Stimulated activated CD4-positive, alpha-beta T cell treated with anti-CD3 and anti-CD28 coated beads, Interleukin-12 subunit alpha, Interleukin-12 subunit beta, amount 100 ng/mL, for 48 hours (primary cell): Measurements from ENCODE around the gene CTNNA3.

Experiments used
- DNase-seq, 3 donors: peaks; one replicate each; pipeline ENCODE4 v3.0.0-alpha.2; 2020; ENCODE audit warnings: low read depth in 2 of 3, low spot score in 1 of 3

CTNNA3 gene

DNA sequence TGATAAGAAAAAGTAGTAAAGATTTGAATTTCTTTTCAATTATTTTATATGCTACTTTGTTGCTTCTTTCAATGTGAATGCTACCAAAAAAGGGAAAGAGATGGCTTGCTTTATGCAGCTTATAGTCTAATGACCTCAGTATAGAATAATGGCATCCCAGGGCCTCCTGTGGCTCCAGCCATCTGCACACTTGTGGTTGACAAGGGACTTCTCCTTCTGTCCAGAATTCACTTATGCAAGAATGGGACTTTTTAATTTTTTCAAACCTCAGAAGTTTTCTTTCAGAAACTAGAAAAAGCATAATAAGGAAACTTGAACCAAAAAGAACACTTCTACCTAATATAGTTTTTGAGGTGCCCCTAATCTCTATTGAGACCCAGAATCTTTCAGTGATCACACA is 310.9 kb downstream of the CTNNA3 start:
- no peak for DNase-seq

DNA sequence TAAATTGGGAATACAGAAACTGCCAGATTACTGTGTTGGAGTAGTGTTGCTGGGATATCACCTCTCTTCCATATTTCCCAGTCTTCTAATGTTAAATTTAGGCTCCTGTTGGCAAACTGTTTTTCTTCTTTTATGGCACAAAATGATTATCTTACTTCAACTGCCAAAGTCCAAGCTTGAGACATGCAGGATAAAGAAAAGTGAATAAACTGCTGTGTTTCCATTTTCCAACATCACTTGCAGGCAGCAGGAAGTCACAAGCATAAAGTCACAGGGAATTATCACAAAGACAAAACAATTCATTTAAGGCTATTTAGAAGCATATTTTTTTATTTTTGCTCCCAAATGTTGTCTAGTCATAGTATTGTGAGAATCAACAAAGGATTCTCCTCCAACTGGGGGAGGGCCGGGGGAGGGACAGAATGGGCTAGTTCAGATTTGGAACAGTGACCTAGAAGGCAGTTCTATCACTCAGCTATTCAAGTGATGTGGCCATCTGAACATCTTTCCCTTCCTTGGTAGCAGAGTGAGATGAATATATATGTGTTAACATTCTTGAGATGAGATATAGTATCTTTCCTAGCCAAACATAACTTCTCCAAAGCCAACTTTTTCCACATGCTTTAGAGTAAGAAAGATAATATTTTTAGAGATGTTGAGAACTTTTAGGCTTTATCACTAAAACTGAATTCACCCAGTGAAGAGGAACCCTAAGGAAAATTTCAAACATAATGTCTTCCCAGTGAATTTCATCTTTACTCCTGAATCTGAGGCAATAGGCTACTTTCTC is 364.7 kb downstream of the CTNNA3 start:
- no peak for DNase-seq

DNA sequence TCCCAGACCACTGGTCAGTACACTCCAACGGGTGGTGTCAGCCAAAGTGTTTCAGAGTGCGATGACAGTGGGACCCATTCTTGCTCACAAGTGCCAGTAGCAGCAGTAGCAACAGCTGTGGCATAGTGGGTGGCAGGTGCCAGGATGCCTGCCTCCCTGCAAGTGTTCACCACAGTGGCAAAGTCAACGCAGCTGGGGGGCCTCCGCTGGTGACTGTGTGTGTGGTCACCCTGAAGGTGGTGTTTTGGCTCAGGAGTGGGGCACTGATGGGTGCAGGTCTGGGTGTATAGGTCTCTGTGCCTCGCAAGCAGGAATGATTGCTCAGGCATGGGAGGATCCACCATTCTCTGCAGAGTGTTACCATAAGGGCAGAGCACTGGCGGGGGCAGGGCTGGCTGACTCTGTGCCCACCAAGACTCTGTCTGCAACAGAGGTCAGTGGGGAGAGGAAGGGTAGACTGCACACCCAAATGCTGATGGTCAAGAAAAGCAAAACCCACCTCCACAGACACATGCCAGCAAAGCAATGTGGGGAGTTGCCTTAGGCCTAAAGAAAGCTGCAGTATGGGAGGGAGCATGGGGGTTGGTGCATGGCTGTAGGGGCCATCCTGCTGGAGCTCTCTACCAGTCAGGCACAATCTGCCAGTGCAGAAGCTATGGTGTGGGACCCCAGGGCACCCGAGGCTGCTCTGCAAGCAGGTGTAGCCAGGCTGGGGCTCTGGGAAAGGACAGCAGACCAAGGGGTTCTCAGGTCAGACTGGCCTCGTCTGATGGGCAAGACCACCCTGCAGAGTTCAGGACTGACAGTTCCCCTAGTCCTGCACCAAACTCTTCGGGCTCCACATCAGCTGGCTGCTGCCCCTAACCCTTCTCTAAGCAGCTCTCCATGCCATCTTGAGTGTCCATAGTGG is 368.1 kb downstream of the CTNNA3 start:
- no peak for DNase-seq

DNA sequence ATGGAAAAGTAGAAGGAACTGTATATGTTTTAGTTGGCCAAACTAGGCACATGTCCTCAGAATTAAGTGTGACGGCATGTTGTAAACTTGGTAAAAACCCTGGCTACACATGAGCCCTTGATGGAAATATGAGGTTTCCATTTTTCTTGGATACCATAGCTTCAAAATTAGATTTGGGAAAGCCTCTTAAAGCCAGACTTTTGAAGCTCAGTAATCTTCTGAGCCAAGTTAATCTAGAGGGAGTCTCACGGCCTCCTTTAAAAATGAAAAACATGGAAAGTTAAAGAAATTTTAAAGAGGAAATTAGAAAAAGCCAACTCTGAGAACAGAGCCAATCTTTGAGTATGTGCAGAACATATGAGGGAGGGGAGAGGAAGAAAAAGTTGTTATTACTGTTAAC is 376.0 kb downstream of the CTNNA3 start:
- no peak for DNase-seq

DNA sequence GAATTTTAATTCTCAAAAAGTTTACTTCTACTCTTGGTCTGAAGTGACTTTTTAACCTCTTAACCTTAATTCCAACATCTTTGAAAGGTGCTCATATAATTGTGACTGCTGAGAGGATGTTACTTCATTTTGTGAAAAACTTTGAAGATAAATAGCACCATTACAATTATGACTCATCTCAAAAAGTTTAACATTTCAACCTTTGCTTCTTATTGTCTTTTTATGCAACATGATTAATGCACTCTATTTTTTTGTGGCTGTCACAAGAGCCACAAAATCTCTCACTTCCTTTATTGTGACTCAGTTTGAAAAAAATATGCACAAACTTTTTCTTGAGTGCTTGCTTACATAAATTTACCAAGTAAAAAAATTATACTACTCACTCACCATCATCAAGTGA is 387.1 kb downstream of the CTNNA3 start:
- no peak for DNase-seq

DNA sequence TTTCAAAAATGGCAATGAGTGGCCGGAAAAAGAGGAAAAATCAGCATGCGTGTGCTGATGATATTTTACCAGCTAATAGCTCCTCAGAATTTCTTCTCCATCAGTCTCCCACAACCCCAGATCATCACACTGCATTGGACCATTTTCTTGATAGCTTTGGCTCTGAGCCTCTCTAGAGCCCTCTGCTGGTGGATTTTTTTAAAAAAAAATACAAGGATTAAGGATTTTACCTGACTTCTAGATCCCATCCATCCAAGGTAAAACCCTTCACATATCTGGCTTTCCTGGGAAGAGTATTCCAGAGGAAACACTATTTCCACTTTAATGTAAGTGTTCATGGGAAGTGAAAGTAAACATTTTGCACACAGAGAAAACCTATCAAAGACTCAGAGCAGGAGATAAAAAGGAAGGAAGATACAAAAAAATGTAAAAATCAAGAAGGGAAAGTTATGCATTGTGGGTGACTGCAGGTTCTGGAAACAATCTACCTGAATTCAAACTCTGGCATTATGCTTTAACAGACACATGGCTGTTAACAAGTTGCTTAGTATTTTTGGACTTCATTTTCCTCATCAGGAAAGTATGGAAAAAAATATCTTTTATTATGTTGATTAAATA is 389.3 kb downstream of the CTNNA3 start:
- DNase-seq: no peak

DNA sequence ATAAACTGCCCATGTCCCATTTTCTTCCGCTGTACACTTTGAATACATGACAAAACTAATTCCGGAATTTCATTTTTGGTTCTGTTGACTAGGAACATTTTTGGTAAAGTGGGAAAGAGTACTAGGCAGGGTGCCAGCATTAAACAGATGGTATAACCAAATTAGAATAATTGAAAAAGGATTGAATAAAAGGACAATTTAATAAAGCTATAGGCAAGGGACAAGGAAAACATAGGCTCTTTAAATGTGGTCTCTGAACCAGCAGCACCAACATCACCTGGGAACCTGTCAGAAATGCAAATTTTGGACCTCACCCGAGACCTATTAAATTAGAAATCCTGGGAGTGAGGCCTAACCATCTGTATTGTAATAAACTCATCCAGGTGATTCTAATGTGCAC is 393.3 kb downstream of the CTNNA3 start:
- DNase-seq: no peak

DNA sequence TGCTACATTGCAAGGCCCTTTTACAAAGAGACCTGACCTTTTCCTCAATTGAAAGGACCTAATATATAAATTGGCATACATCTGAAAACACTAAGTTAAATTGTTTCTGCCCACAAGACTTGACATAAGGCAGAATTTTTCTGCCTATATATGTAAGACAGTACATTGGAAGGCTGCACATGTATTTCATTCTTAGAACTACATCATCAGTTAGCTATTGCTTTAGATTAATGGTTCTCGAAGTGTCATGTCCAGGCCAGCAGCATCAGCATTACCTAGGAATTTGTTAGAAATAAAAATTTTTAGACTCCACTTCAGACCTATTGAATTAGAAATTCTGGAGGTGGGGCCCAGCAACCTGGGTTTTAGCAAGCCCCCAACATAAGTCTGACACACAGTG is 396.2 kb downstream of the CTNNA3 start:
- no peak for DNase-seq

DNA sequence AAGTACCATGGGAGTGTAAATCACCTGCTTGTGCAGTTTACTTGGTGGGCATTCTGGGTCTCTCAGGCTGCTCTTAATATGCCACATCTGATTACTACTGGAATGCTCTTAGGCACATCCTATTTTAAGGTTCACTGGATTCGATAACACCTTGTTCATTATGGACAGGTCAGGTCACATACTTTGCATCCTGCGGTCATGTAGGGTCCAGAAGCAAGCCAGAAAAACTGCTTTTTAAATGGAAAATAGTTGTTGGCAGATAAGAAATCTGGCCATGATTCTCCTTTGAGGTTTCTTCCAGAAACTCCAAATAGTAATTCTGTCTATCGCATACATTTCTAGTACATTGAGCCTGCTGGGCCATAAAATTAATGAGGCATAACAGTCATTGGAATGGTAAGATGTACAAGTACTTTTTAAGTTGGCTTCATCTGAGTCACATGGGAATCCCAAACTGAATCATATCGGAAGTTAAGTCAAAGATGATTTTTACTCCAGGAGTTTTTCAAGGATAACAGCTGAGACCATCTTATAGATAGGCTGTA is 398.3 kb downstream of the CTNNA3 start:
- DNase-seq: no peak

DNA sequence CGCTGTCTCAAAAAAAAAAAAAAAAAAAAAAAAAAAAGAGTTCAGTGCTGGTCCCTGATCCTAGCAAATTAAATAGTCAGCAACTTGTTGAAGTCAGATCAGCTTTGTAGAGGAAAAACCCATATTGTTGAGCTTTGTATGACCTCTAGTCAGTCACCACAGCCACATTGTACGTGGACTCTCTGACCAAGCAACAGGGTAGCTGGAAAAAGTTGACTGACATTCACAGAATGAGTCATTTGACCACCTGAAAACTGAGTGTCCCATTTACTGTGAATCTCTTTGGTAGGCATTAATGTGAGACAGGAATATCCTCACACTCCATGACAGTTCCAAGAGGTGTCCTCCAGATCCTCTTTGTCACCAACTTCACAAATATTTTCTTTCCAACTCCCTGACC is 399.1 kb downstream of the CTNNA3 start:
- DNase-seq: no peak

DNA sequence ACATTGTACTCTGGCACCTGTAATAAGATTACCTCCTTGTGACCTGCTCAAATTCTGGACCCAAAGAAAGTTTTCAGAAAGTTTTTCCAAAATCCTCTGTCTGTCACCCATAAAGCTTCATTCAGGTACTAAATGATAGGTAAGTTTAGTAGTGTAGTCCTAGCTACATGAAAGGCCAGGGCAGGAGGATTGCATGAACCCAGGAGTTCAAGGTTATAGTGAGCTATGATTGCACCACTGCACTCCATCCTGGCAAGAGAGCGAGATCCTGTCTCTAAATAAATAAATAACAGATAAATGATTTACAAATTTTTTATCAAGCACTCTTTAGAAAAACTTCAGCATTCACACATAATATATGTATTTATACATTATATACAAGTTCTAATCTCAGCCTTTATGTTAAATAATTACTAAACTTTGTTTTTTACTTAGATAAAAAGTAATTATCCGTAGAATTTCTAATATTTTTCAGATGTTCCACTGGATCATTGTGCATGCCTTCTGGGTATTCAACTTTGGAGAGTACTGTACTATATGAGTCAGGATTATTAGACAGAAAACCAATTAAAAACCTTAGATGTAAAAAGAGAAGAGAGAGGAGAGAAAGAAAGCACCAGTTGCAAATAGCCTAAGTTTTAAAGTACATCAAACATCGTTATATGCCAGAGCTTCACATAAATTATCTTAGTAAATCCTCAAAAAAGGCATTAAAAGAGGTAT is 407.1 kb downstream of the CTNNA3 start:
- DNase-seq: no peak

DNA sequence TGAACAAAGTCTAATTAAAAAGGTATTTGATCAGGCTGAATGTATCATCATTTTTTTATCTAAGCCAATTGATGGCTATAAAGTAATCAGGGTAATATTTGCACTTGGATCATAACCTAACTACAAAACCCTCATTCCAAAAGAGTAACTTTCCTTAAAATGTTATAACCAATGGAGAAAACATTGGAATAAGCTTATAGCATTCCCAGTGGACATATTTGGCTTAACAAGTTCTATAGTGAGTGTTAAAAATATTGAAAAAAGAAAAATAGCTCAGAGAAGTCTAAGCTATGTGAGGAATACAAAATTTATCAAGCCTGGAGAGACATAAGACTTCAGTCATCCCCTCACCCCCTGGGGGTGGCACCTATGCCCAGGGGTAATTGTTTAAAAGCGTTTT is 411.4 kb downstream of the CTNNA3 start:
- no peak for DNase-seq

DNA sequence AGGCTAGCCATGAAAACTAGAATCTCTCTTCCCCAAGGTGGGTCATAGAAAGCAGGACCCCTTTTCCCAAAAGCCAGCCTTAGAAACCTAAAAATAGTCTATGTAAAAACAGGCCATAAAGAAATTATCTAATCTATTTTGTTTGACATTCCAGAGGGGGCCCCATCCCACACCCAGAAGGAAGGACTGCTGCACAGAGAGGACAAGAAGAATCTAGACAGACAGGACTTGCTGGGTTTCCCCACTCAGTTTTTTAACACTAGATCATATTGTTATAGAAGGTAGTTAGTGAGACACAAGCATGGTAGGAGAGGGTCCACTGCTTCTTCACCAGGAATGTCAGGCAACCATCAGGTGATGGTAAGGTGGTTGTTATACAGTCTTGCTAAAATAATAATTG is 413.1 kb downstream of the CTNNA3 start:
- DNase-seq: no peak

DNA sequence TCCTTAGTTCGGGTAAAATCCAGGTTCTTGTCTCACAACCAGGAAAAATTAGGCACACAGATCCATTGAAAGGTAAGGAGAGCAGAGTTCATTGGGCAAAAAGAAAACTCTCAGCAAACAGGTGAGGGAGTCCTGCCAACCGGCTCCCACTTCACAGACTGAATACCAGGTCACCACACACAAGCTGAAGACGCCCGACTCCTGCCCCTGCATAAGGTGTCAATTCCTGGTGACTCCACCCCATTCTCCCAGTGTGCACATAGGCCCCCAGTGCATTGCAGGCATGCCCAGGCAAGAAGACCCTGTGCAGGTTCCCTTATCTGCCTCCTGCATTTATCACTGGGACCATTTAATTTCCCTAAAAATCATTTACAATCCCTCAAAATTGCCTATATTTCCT is 415.6 kb downstream of the CTNNA3 start:
- DNase-seq: no peak

DNA sequence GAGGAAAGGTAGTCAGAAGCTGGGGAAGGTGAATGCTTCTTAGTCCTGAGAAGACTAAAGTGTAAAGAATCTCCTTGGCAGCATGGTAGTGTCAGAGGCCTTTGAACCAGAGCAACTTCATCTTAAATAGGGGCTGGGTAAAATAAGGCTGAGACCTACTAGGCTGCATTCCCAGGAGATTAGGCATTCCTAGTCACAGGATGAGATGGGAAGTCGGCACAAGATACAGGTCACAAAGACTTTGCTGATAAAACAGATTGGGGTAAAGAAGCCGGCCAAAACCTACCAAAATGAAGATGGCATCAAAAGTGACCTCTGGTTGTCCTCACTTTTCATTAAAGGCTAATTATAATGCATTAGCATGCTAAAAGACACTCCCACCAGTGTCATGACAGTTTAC is 418.6 kb downstream of the CTNNA3 start:
- DNase-seq: no peak

DNA sequence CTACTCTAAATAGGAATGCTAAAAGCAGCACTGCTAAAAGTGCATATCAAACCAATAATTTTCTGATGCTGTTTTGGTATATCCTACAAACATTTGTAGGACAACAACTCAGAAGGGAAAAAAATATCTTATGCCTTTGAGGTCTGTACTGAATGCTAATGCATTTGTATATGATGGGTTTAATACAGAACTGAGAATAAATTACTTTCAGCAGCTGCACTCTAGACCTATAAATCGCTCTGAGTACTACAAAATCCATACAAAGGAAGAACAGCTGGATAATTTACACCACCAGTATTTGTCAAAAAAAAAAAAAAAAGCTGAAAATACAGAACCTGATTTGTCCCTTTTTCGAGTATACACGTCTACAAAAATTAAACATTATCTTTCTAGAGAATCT is 426.2 kb downstream of the CTNNA3 start:
- no peak for DNase-seq

DNA sequence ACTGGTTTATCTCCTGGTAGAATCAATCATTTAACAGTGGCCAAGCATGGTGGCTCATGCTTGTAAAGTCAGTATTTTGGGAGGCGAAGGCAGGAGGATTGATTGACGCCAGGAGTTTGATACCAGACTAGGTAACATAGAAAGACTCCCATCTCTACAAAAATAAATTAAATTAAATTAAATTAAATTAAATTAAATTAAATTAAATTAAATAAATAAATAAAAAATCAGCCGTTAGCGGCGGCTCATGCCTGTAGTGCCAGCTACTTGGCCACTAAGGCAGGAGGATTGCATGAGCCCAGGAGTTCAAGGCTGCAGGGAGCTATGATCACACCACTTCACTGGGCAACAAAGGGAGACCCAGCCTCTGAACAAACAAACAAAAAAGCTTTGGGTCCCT is 427.8 kb downstream of the CTNNA3 start:
- DNase-seq: no peak

DNA sequence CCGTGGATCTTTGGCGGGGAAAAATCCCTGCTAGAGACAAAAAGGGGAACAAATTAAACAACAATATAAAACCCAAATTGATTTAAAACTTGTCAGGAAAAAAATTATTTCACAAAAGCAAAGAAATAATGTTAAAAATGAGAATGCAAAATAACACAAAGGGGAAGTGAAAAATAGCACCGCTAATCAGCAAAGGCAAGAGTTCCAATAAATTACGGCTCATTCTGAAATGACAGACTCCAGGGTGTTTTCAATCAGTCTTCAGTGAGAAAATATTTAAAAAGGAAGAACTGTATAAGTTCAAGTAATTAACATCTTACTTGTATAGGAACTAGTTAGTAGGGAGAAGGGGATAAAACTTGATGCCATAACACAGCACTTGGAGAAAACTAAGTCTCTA is 433.3 kb downstream of the CTNNA3 start:
- DNase-seq: no peak

DNA sequence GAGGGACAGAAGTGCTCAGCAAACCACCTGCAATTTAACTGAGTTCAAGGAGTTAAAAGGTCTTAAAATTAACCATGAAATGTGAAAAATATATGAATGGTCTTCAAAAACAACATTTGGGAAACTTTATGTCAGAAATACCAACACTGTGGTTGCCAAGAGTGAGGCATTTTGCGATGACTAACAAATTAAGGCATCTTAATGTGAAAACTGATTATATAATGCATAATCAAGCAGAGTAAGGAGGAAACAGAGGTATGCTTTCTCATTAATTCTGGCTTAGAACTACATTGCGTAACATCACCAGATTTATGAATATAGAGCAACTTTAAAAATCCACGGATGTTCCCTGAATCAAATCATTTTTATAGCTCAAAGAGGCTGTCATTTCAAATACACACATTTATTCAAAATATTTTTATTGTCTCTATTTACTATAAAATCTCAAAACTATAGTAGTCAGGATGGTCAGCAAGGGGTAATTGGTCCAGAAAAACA is 434.6 kb downstream of the CTNNA3 start:
- no peak for DNase-seq

DNA sequence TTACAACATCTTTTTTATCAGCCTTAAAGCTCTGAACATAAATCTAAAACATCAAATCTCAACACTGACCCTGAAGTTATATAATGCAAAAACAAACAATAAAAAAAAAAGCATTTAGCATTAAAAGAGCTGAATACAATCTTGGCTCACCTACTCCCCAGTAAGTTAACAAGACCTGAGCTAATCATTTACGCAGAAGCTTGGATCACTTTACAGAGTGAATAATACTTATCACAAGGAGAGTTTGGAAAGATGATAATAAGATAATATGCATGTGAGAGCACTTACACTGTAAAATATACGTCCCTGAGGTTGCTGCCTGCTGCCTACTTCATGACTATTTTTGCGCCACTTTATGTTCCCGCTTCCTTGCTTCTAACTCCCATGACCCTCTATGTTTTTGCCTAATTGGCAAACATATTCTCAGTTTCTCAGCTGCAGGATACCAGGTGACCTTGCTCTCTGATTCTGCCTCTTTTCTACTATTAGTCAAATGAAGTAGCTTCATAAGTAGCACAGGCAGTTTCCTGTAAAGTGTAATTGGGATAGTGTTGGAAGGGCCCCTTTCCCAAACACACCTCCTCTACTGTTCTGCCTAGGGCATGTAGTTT is 436.6 kb downstream of the CTNNA3 start:
- no peak for DNase-seq
